Thyroid gland (tissue), 4 donors: ENCODE data around the gene VPS26A. TPM values are rescaled to one million over a fixed set of nuclear protein-coding genes. Genes with fewer than 3 reads are reported as not detected.
A peak's percentile ranks its signal among the peaks of the same experiment; 100 is the strongest.

Experiments
- DNase-seq, 2 donors: peaks; one replicate each; pipeline ENCODE4 v3.0.0-alpha.2; 2019
- H3K27ac ChIP-seq, 3 donors: fragments of 200-600 bp; sonication (generic); 1 replicate in 2 of 3; 2 replicates in 1 of 3; pipeline ENCODE4 v1.5.1; 2016 to 2019; ENCODE audit warnings: mild to moderate bottlenecking in 1 of 3, moderate library complexity in 1 of 3
- H3K27me3 ChIP-seq: fragments of 200-600 bp; sonication (generic); one replicate; pipeline ENCODE4 v1.5.1; 2019
- H3K36me3 ChIP-seq, 2 donors: fragments of 200-600 bp; sonication (generic); one replicate each; pipeline ENCODE4 v1.5.1; 2016 to 2019
- H3K4me1 ChIP-seq, 2 donors: fragments of 200-600 bp; sonication (generic); one replicate each; pipeline ENCODE4 v1.5.1; 2017 to 2019
- H3K4me3 ChIP-seq, 3 donors: fragments of 200-600 bp; sonication (generic); replicated peaks in 1 of 3; 1 replicate in 2 of 3; 2 replicates in 1 of 3; pipeline ENCODE4 v1.5.1; 2016; ENCODE audit warnings: mild to moderate bottlenecking in 1 of 3
- H3K9me3 ChIP-seq: fragments of 200-600 bp; sonication (generic); one replicate; pipeline ENCODE4 v1.5.1; 2017
- CTCF ChIP-seq, 6 experiments: fragments of 200-600 bp in 3 of 6; fragments of 450-650 bp in 3 of 6; sonication (generic) in 3 of 6; IDR thresholded peaks; one replicate each; pipeline ENCODE4 v1.5.1; 2016 to 2019; ENCODE audit warnings: antibody characterized with exemption in 6 of 6, mild to moderate bottlenecking in 2 of 6, inconsistent platforms in 1 of 6, moderate library complexity in 1 of 6
- POLR2A ChIP-seq, 2 donors: fragments of 450-650 bp; IDR thresholded peaks; one replicate each; pipeline ENCODE4 v1.6.1; 2017; ENCODE audit warnings: antibody characterized with exemption in 2 of 2, mild to moderate bottlenecking in 2 of 2, moderate library complexity in 1 of 2
- WGBS, 2 donors: methylation state at CpG; one replicate each; pipeline ENCODE4 v1.1.5; 2017; 5-methylcytosine and 5-hydroxymethylcytosine counted together
- intact Hi-C: fragments of 100-400 bp; cut with DNase I; formaldehyde crosslinking; loops from one replicate; pipeline ENCODE4 v1.15.1; 2023
- total RNA-seq, 4 donors: library from RNA; depleted of rRNA; stranded (reverse); fragments of >200 nt; gene quantifications; one replicate each; pipeline ENCODE4 v1.2.3, GENCODE V29; 2016

Gene VPS26A
- total RNA-seq, 4 donors from 2014 or later: 32.5 to 41.0 (median 36.7) TPM

DNA sequence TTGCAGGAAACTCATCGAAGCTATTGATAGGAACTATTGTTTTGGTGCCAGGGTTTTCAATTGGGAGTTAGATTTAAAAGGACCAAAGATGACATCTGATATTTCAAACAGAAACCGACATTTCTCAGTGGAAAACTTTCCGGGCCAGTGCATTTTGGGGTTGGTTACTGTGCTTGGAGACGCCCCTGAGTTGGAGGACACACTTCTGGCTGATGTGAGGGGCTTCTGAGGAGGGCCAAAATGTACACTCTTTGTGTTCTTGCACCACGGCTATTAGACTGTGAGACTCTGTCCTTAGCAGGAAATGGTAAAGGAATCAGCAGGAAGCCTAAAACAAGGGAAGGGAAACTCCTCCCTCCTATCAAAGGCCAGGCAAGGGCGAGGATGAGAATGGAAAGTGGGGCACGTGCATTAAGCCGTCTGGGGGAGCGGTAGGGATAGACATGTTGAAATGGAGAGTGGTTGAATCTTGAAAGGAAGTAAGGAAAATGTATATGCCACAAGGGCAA is 37.9 kb upstream of the VPS26A start:
- H3K27me3 ChIP-seq: no peaks in the 10 kb centered on the region
- TF ChIP-seq CTCF (IDR thresholded peaks at IDR 0.05) (no peak), POLR2A (IDR thresholded peaks at IDR 0.05) (no peak)
- H3K4me3 ChIP-seq: no peak overlapping the region
- peak overlapping the region in 2 of 3 donors; percentile 76 to 83 for H3K27ac ChIP-seq
- intact Hi-C loops: no loop called here
- H3K36me3 ChIP-seq: no peaks in the 10 kb centered on the region
- H3K4me1 ChIP-seq: no peaks in the 10 kb centered on the region
- no peak for DNase-seq
- 33 to 40% methylated on average over 9 of the region's 9 CpGs for WGBS, 2 donors
- H3K9me3 ChIP-seq: no peaks in the 10 kb centered on the region

DNA sequence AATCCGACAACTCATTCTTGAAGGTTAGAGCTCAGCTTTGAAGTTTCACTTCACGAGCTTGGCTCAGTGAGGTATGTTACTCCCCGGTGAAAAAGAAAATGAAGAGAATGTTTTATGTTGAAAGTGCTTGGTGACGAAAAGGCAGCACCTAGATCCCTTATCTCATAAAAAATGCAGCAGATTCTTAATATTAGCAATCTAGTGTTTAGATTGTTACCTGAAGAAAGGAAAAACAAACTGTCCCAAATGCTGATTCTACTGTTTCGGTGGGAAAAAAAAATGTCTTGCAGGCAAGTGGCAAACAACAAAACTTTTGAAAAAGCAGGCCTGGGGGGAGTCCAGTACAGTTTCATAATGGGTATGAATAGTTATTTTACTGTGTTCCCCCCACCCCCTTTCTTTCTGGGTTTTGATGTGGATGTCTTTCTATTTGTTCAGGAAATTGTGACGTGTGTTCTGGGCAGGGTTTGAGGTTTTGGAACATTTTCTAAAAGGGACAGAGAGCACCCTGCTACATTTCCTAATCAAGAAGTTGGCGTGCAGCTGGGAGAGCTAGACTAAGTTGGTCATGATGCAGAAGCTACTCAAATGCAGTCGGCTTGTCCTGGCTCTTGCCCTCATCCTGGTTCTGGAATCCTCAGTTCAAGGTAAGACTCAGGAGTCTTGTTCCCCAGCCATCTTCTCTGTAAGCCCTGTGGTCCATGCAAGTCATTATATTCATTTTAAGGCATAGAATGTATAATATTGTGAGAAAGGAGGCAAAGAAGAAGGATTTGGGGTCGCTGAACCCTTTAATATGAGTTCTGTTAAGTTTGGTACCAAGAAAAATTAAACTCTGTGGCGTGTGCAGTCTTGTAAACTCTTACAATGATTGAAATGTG is 36.1 kb upstream of the VPS26A start, which contains the start of gene SRGN:
Gene SRGN (plus strand): TSS at position 514 of the 881 bp plus-strand sequence. CDS start 55 bp downstream, at position 569.
- Histone ChIP-seq H3K36me3 (no peaks in the 10 kb centered on the region), H3K27me3 (no peaks in the 10 kb centered on the region), H3K4me1 (no peaks in the 10 kb centered on the region), H3K4me3 (peak within 1 kb of the TSS in 2 of 3 donors; percentile 4 to 30), H3K9me3 (no peaks in the 10 kb centered on the region), H3K27ac (peak within 1 kb of the TSS; percentile 76 to 90 (median 83))
- 62 to 63% methylated on average over 10 of the region's 10 CpGs for WGBS, 2 donors
- peak; percentile 31 to 40 for DNase-seq
- TF ChIP-seq POLR2A (IDR thresholded peaks at IDR 0.05): peak in 1 of 2 donors; percentile 58
- no peak for TF ChIP-seq CTCF (IDR thresholded peaks at IDR 0.05)
- intact Hi-C loops: no loop called here

DNA sequence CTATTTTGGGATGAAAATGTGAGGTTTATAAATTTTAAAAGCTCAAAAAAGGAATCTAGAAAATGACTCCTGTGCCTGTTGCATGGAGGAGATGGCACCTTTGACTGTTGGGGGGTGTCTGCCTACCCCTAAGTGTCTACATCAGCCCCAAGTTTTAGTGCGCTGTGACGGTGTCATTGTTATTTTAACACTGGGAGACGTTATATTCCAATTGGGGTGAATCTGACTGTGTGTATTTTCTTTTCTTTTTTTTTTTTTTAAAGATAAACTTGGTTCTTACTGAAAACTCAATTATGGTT is 35.6 kb upstream of the VPS26A start:
- Histone ChIP-seq H3K4me3 (peak overlapping the region in 2 of 3 donors; percentile 4 to 30), H3K9me3 (no peaks in the 10 kb centered on the region), H3K36me3 (no peaks in the 10 kb centered on the region), H3K4me1 (no peaks in the 10 kb centered on the region), H3K27ac (peak overlapping the region; percentile 76 to 90 (median 83)), H3K27me3 (no peaks in the 10 kb centered on the region)
- intact Hi-C loops: no loop called here
- 69 to 72% methylated on average over 3 of the region's 3 CpGs for WGBS, 2 donors
- no peak for TF ChIP-seq POLR2A (IDR thresholded peaks at IDR 0.05)
- TF ChIP-seq CTCF (IDR thresholded peaks at IDR 0.05): no peak
- DNase-seq: no peak

- intact Hi-C loops: no loop called here
- H3K4me3 ChIP-seq: peak overlapping the region in 2 of 3 donors; percentile 4 to 10
Measured at GRCh38 chr10:69088801-69089501, 35.0 kb upstream of the VPS26A start.

More at GRCh38 chr10:69088801-69089501, 35.0 kb upstream of the VPS26A start:
- Histone ChIP-seq H3K4me1 (no peaks in the 10 kb centered on the region), H3K36me3 (no peaks in the 10 kb centered on the region), H3K9me3 (no peaks in the 10 kb centered on the region), H3K27ac (peak overlapping the region; percentile 76 to 90 (median 83)), H3K27me3 (no peaks in the 10 kb centered on the region)
- no peak for DNase-seq
- WGBS, 2 donors: 73 to 86% methylated on average over 10 of the region's 10 CpGs
- TF ChIP-seq CTCF (IDR thresholded peaks at IDR 0.05) (no peak), POLR2A (IDR thresholded peaks at IDR 0.05) (peak in 1 of 2 donors; percentile 17)
